K562 (cell line): ENCODE results near the gene PAIP1. TPM values are rescaled to one million over a fixed set of nuclear protein-coding genes. Genes with fewer than 3 reads are reported as not detected.

Experiments
- ELF1 ChIP-seq: fragments of 200-800 bp; sonication (Bioruptor generic); IDR thresholded peaks from 2 replicates; pipeline ENCODE4 v1.6.1; 2016; ENCODE audit warnings: missing genetic modification characterization, missing compliant biosample characterization
- ELF4 ChIP-seq: fragments of 450-650 bp; formaldehyde crosslinking; IDR thresholded peaks from 2 replicates; pipeline ENCODE4 v1.4.0; 2022; ENCODE audit warnings: missing genetic modification characterization
- ESRRA ChIP-seq: fragments of 450-650 bp; IDR thresholded peaks from 2 replicates; pipeline ENCODE4 v1.6.1; 2014; ENCODE audit warnings: low read depth, mild to moderate bottlenecking, moderate library complexity, borderline replicate concordance
- HDAC1 ChIP-seq, 2 experiments: fragments of 450-650 bp; IDR thresholded peaks; 2 replicates each; pipeline ENCODE4 v1.6.1; 2016 to 2017; ENCODE audit warnings: inconsistent platforms in 1 of 2, mild to moderate bottlenecking in 1 of 2, moderate library complexity in 1 of 2
- NFIC ChIP-seq: fragments of 450-650 bp; IDR thresholded peaks from 2 replicates; pipeline ENCODE4 v1.6.1; 2017; ENCODE audit warnings: mild to moderate bottlenecking, inconsistent platforms
- SMAD2 ChIP-seq: fragments of 150-350 bp; IDR thresholded peaks from 2 replicates; pipeline ENCODE4 v1.6.1; 2014; ENCODE audit warnings: low read depth, mild to moderate bottlenecking, low read length
- TCF3 ChIP-seq: sonication (generic); formaldehyde crosslinking; IDR thresholded peaks from 2 replicates; pipeline ENCODE4 v1.4.0; 2020; ENCODE audit warnings: mild to moderate bottlenecking, missing genetic modification reagents
- XRCC4 ChIP-seq: IDR thresholded peaks from one replicate; pipeline ENCODE4 v1.6.1; 2011; ENCODE audit not compliant: insufficient read depth, insufficient read length; ENCODE audit errors: extremely low read depth
- ZC3H11A ChIP-seq: IDR thresholded peaks from 2 replicates; pipeline ENCODE4 v1.6.1; 2012; ENCODE audit warnings: low read depth, low read length, improper control_type of control experiment
- ZNF445 ChIP-seq: fragments of 250-450 bp; sonication (Bioruptor Pico); IDR thresholded peaks from 2 replicates; pipeline ENCODE4 v1.4.0; 2020; ENCODE audit warnings: low read depth, mild to moderate bottlenecking, moderate library complexity
- polyA plus RNA-seq, 8 experiments: library from polyadenylated mRNA; depleted of rRNA in 4 of 8; stranded (reverse) in 5 of 8; unstranded in 3 of 8; fragments of >200 nt; fragmentation: Nextera tagmentation in 2 of 8; fragmentation: Illumina TruSeq in 1 of 8; extraction: Ambion mirVana in 2 of 8; extraction: Trizol in 1 of 8; gene quantifications; 2 replicates each; pipeline versions ENCODE4 v1.2.1 to v1.2.3, GENCODE V29; 2011 to 2014; ENCODE audit warnings: inconsistent platforms in 1 of 8, missing spikeins in 1 of 8
- total RNA-seq, 7 experiments: library from RNA; depleted of rRNA in 6 of 7; stranded (reverse); fragments of >200 nt in 6 of 7; fragmentation: Illumina TruSeq in 2 of 7; extraction: Trizol in 2 of 7; gene quantifications; 2 replicates each; pipeline versions ENCODE4 v1.2.1 to v1.2.3, GENCODE V29; 2011 to 2021; ENCODE audit warnings: low replicate concordance in 1 of 7
- TF ChIP-seq, protein P1 (sequence below): fragments of 450-650 bp; IDR thresholded peaks from one replicate; pipeline ENCODE4 v1.6.1; 2018; ENCODE audit warnings: mild to moderate bottlenecking, moderate library complexity; ENCODE audit not compliant: partially characterized antibody
- TF ChIP-seq, protein P2 (sequence below): fragments of 250-450 bp; sonication (Bioruptor Pico); IDR thresholded peaks from 2 replicates; pipeline ENCODE4 v1.9.0; 2021; ENCODE audit warnings: mild to moderate bottlenecking, inconsistent platforms
- TF ChIP-seq, protein P3 (sequence below), 3 experiments: fragments of 200-800 bp in 1 of 3; fragments of 250-450 bp in 1 of 3; fragments of 450-650 bp in 1 of 3; sonication (Bioruptor Pico) in 1 of 3; sonication (Bioruptor generic) in 1 of 3; formaldehyde crosslinking in 1 of 3; IDR thresholded peaks; 2 replicates each; pipeline versions ENCODE4 v1.6.1 to v1.8.0; 2016 to 2022; ENCODE audit warnings: mild to moderate bottlenecking in 2 of 3, missing genetic modification characterization in 2 of 3, missing compliant biosample characterization in 1 of 3, moderate library complexity in 1 of 3
- TF ChIP-seq, protein P4 (sequence below), 2 experiments: fragments of 150-350 bp in 1 of 2; IDR thresholded peaks; 2 replicates each; pipeline ENCODE4 v1.6.1; 2012 to 2016; ENCODE audit warnings: low read depth in 2 of 2, low read length in 2 of 2, mild to moderate bottlenecking in 1 of 2, moderate library complexity in 1 of 2

PAIP1 gene
- total and polyA plus RNA-seq, 9 of the 15 experiments (the other 6 are each of a cell fraction or from before 2014, with no cell fraction given): 51.7 to 181 (median 102) TPM

DNA sequence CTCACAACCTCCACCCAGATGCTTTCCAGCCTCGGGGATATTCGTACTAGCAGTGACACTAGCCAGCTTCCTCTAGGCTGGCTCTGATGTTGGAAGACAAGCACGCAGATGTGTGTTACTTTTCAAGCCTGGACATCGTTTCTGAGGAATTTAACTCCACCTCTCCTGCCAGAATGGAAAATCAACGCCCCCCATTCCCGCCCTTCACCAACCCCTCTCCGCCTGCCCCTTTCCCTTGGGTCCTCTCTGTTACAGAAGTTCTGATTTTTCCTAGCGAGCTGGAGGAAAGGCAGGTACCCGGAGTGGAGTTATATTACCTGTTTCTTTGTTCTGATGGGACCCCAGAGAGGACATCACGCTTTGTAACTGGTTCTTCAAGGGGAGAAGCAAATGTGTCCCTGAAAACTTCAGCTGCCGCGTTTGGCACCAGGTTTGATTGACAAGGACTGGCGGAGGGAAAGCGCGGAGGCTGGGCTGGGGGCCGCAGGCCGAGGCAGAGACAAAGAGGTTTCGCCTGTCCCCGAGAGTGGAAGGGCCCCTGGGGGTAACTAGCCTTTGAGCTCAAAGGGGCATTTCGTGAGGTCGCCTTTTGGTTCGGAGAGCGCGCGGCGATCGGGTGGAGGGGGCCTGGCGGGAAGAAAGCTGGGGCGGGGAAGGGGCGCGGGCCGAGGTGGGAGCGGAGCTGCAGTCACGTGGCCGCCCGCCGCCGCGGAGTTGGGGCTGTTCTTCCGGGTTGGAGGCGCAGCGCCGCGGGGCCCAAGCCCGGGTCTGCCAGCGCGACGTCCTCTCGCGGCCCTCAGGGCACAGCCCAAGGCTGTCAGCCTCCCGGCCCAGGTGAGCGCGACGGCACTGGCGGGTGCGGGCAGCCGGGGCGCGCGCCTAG lies 45.8 kb upstream of the PAIP1 start, which contains the start of gene NNT (continued):
- TF ChIP-seq, protein P1, sequence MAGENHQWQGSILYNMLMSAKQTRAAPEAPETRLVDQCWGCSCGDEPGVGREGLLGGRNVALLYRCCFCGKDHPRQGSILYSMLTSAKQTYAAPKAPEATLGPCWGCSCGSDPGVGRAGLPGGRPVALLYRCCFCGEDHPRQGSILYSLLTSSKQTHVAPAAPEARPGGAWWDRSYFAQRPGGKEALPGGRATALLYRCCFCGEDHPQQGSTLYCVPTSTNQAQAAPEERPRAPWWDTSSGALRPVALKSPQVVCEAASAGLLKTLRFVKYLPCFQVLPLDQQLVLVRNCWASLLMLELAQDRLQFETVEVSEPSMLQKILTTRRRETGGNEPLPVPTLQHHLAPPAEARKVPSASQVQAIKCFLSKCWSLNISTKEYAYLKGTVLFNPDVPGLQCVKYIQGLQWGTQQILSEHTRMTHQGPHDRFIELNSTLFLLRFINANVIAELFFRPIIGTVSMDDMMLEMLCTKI: no peak
- peak; percentile 16; the same call in 1 of the 2 replicates for TF ChIP-seq NFIC
- no peak; the same call in 1 of the 2 replicates for TF ChIP-seq ESRRA
- no peak for TF ChIP-seq ZC3H11A
- peak; percentile 15; the same call in 1 of the 2 replicates for TF ChIP-seq ELF4
- no peak for TF ChIP-seq SMAD2
- TF ChIP-seq XRCC4: no peak
- TF ChIP-seq ELF1: peak; percentile 96
- TF ChIP-seq, protein P2, sequence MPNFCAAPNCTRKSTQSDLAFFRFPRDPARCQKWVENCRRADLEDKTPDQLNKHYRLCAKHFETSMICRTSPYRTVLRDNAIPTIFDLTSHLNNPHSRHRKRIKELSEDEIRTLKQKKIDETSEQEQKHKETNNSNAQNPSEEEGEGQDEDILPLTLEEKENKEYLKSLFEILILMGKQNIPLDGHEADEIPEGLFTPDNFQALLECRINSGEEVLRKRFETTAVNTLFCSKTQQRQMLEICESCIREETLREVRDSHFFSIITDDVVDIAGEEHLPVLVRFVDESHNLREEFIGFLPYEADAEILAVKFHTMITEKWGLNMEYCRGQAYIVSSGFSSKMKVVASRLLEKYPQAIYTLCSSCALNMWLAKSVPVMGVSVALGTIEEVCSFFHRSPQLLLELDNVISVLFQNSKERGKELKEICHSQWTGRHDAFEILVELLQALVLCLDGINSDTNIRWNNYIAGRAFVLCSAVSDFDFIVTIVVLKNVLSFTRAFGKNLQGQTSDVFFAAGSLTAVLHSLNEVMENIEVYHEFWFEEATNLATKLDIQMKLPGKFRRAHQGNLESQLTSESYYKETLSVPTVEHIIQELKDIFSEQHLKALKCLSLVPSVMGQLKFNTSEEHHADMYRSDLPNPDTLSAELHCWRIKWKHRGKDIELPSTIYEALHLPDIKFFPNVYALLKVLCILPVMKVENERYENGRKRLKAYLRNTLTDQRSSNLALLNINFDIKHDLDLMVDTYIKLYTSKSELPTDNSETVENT: peak; percentile 70; the same call in 1 of the 2 replicates
- TF ChIP-seq TCF3 (CRISPR knock-in tag): 0 out of 2 replicates have a peak, but pooled peaks have one; percentile 20
- TF ChIP-seq, protein P3, sequence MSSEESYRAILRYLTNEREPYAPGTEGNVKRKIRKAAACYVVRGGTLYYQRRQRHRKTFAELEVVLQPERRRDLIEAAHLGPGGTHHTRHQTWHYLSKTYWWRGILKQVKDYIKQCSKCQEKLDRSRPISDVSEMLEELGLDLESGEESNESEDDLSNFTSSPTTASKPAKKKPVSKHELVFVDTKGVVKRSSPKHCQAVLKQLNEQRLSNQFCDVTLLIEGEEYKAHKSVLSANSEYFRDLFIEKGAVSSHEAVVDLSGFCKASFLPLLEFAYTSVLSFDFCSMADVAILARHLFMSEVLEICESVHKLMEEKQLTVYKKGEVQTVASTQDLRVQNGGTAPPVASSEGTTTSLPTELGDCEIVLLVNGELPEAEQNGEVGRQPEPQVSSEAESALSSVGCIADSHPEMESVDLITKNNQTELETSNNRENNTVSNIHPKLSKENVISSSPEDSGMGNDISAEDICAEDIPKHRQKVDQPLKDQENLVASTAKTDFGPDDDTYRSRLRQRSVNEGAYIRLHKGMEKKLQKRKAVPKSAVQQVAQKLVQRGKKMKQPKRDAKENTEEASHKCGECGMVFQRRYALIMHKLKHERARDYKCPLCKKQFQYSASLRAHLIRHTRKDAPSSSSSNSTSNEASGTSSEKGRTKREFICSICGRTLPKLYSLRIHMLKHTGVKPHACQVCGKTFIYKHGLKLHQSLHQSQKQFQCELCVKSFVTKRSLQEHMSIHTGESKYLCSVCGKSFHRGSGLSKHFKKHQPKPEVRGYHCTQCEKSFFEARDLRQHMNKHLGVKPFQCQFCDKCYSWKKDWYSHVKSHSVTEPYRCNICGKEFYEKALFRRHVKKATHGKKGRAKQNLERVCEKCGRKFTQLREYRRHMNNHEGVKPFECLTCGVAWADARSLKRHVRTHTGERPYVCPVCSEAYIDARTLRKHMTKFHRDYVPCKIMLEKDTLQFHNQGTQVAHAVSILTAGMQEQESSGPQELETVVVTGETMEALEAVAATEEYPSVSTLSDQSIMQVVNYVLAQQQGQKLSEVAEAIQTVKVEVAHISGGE (CRISPR knock-in tag; IDR thresholded peaks at IDR 0.05): no peak
- TF ChIP-seq, protein P4, sequence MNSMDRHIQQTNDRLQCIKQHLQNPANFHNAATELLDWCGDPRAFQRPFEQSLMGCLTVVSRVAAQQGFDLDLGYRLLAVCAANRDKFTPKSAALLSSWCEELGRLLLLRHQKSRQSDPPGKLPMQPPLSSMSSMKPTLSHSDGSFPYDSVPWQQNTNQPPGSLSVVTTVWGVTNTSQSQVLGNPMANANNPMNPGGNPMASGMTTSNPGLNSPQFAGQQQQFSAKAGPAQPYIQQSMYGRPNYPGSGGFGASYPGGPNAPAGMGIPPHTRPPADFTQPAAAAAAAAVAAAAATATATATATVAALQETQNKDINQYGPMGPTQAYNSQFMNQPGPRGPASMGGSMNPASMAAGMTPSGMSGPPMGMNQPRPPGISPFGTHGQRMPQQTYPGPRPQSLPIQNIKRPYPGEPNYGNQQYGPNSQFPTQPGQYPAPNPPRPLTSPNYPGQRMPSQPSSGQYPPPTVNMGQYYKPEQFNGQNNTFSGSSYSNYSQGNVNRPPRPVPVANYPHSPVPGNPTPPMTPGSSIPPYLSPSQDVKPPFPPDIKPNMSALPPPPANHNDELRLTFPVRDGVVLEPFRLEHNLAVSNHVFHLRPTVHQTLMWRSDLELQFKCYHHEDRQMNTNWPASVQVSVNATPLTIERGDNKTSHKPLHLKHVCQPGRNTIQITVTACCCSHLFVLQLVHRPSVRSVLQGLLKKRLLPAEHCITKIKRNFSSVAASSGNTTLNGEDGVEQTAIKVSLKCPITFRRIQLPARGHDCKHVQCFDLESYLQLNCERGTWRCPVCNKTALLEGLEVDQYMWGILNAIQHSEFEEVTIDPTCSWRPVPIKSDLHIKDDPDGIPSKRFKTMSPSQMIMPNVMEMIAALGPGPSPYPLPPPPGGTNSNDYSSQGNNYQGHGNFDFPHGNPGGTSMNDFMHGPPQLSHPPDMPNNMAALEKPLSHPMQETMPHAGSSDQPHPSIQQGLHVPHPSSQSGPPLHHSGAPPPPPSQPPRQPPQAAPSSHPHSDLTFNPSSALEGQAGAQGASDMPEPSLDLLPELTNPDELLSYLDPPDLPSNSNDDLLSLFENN (IDR thresholded peaks at IDR 0.05; ENCODE audit: low read depth in 2 of 2, low read length in 2 of 2): no peak
- TF ChIP-seq ZNF445 (CRISPR knock-in tag): no peak
- peak in 1 of 2 experiments; percentile 66; a peak in 2 of 4 replicates for TF ChIP-seq HDAC1 (IDR thresholded peaks at IDR 0.05)
